HG02623 (cell line): Measurements from ENCODE around the gene RBM44.

Experiments used
- ATAC-seq: cut with Tn5 transposase; IDR thresholded peaks from one replicate; pipeline ENCODE4 v1.9.1; 2021; ENCODE audit warnings: moderate library complexity; ENCODE audit not compliant: unreplicated experiment

RBM44 gene

GRCh38 chr2:237870126-237870525, 71.5 kb downstream of the RBM44 start:
- ATAC-seq, result no peak

- no peak for ATAC-seq
These were observed 72.4 kb downstream of the RBM44 start for GRCh38 chr2:237870754-237871651.

- no peak for ATAC-seq
These were observed 73.8 kb downstream of the RBM44 start for GRCh38 chr2:237872178-237872887.

- no peak for ATAC-seq
These were observed 74.8 kb downstream of the RBM44 start for GRCh38 chr2:237873421-237873831.

- no peak for ATAC-seq
These were observed 75.4 kb downstream of the RBM44 start for GRCh38 chr2:237873897-237874551.

- no peak for ATAC-seq
These were observed 76.1 kb downstream of the RBM44 start for GRCh38 chr2:237874585-237875161.

GRCh38 chr2:237875256-237876060, 76.9 kb downstream of the RBM44 start:
- ATAC-seq, result no peak

- no peak for ATAC-seq
These were observed 77.5 kb downstream of the RBM44 start for GRCh38 chr2:237876061-237876526.

- ATAC-seq, result no peak
These were observed 78.0 kb downstream of the RBM44 start for GRCh38 chr2:237876532-237876931.

- ATAC-seq, result no peak
These were observed 78.4 kb downstream of the RBM44 start for GRCh38 chr2:237876951-237877491.

- ATAC-seq, result no peak
These were observed 79.2 kb downstream of the RBM44 start for GRCh38 chr2:237877576-237878307.

- ATAC-seq, result no peak
These were observed 79.9 kb downstream of the RBM44 start for GRCh38 chr2:237878321-237879057.

GRCh38 chr2:237879058-237879430, 80.5 kb downstream of the RBM44 start:
- no peak for ATAC-seq

GRCh38 chr2:237879991-237880560, 81.5 kb downstream of the RBM44 start:
- ATAC-seq, result no peak

- no peak for ATAC-seq
These were observed 84.2 kb downstream of the RBM44 start for GRCh38 chr2:237882510-237883481.

- no peak for ATAC-seq
These were observed 85.4 kb downstream of the RBM44 start for GRCh38 chr2:237883951-237884446.

GRCh38 chr2:237884681-237885080, 86.1 kb downstream of the RBM44 start:
- ATAC-seq, result no peak
